Measurements from ENCODE around the gene SPDEF.

- no peak for TF ChIP-seq CTCF (IDR thresholded peaks at IDR 0.05)
- no peak for TF ChIP-seq POLR2A (IDR thresholded peaks at IDR 0.05)
Observed at GRCh38 chr6:34587851-34588250, 31.7 kb upstream of the SPDEF start.

All from heart left ventricle (tissue), 13 donors.